ENCODE measurements around the gene GPR146. TPM values are rescaled to one million over a fixed set of nuclear protein-coding genes. Genes with fewer than 3 reads are reported as not detected.

Gene GPR146
- total RNA-seq, 2 donors from 2014 or later = 9.0 to 20.3 TPM

- H3K36me3 ChIP-seq = peaks cover 6% of the 10 kb centered on the region
- H3K27me3 ChIP-seq (replicated peaks; ENCODE audit: insufficient read depth) = no peaks in the 10 kb centered on the region
- H3K27ac ChIP-seq = no peak overlapping the region
- no peaks in the 10 kb centered on the region for H3K9me3 ChIP-seq
- H3K4me1 ChIP-seq (ENCODE audit: control insufficient read depth in 1 of 2, low read depth in 2 of 2) = peaks cover 8 to 32% of the 10 kb centered on the region in 2 donors
- no peak for ATAC-seq (ENCODE audit: insufficient number of reproducible peaks, low FRiP score, low read depth)
- H3K4me3 ChIP-seq = no peak overlapping the region
- TF ChIP-seq CTCF (IDR thresholded peaks at IDR 0.05) = no peak
- no peak for DNase-seq (ENCODE audit: low spot score)
These were observed 52.8 kb downstream of the GPR146 start for GRCh38 chr7:1097120-1097504.

- DNase-seq (ENCODE audit: low spot score) = no peak
- peaks cover 14 to 42% of the 10 kb centered on the region in 2 donors for H3K4me1 ChIP-seq (ENCODE audit: control insufficient read depth in 1 of 2, low read depth in 2 of 2)
- H3K9me3 ChIP-seq = no peaks in the 10 kb centered on the region
- TF ChIP-seq CTCF (IDR thresholded peaks at IDR 0.05) = no peak
- H3K4me3 ChIP-seq = no peak overlapping the region
- no peak for ATAC-seq (ENCODE audit: insufficient number of reproducible peaks, low FRiP score, low read depth)
- H3K27ac ChIP-seq = no peak overlapping the region
- H3K36me3 ChIP-seq = no peaks in the 10 kb centered on the region
- H3K27me3 ChIP-seq (replicated peaks; ENCODE audit: insufficient read depth) = no peaks in the 10 kb centered on the region
These were observed 54.2 kb downstream of the GPR146 start for GRCh38 chr7:1098243-1099153.

- H3K9me3 ChIP-seq = no peaks in the 10 kb centered on the region
- H3K27ac ChIP-seq = no peak overlapping the region
- ATAC-seq (ENCODE audit: insufficient number of reproducible peaks, low FRiP score, low read depth) (no peak), DNase-seq (ENCODE audit: low spot score) (no peak)
- H3K27me3 ChIP-seq (replicated peaks; ENCODE audit: insufficient read depth) = no peaks in the 10 kb centered on the region
- peaks cover 14 to 42% of the 10 kb centered on the region in 2 donors for H3K4me1 ChIP-seq (ENCODE audit: control insufficient read depth in 1 of 2, low read depth in 2 of 2)
- H3K36me3 ChIP-seq = no peaks in the 10 kb centered on the region
- H3K4me3 ChIP-seq = no peak overlapping the region
- TF ChIP-seq CTCF (IDR thresholded peaks at IDR 0.05) = no peak
These were observed 54.8 kb downstream of the GPR146 start for GRCh38 chr7:1099154-1099542.

- DNase-seq (ENCODE audit: low spot score) (no peak), ATAC-seq (ENCODE audit: insufficient number of reproducible peaks, low FRiP score, low read depth) (no peak)
- no peak overlapping the region for H3K27ac ChIP-seq
- H3K9me3 ChIP-seq = no peaks in the 10 kb centered on the region
- H3K4me3 ChIP-seq = no peak overlapping the region
- H3K27me3 ChIP-seq (replicated peaks; ENCODE audit: insufficient read depth) = no peaks in the 10 kb centered on the region
- no peak for TF ChIP-seq CTCF (IDR thresholded peaks at IDR 0.05)
- H3K36me3 ChIP-seq = no peaks in the 10 kb centered on the region
- peaks cover 14 to 42% of the 10 kb centered on the region in 2 donors for H3K4me1 ChIP-seq (ENCODE audit: control insufficient read depth in 1 of 2, low read depth in 2 of 2)
These were observed 55.3 kb downstream of the GPR146 start for GRCh38 chr7:1099637-1100036.

- ATAC-seq (ENCODE audit: insufficient number of reproducible peaks, low FRiP score, low read depth) (no peak), DNase-seq (ENCODE audit: low spot score) (no peak)
- peaks cover 14 to 37% of the 10 kb centered on the region in 2 donors for H3K4me1 ChIP-seq (ENCODE audit: control insufficient read depth in 1 of 2, low read depth in 2 of 2)
- no peaks in the 10 kb centered on the region for H3K27me3 ChIP-seq (replicated peaks; ENCODE audit: insufficient read depth)
- no peaks in the 10 kb centered on the region for H3K9me3 ChIP-seq
- H3K36me3 ChIP-seq = no peaks in the 10 kb centered on the region
- no peak for TF ChIP-seq CTCF (IDR thresholded peaks at IDR 0.05)
- no peak overlapping the region for H3K4me3 ChIP-seq
- H3K27ac ChIP-seq = no peak overlapping the region
These were observed 56.0 kb downstream of the GPR146 start for GRCh38 chr7:1100386-1100785.

Measured in thoracic aorta (tissue), 2 donors.